ENCODE measurements around the gene TECTA.

DNA sequence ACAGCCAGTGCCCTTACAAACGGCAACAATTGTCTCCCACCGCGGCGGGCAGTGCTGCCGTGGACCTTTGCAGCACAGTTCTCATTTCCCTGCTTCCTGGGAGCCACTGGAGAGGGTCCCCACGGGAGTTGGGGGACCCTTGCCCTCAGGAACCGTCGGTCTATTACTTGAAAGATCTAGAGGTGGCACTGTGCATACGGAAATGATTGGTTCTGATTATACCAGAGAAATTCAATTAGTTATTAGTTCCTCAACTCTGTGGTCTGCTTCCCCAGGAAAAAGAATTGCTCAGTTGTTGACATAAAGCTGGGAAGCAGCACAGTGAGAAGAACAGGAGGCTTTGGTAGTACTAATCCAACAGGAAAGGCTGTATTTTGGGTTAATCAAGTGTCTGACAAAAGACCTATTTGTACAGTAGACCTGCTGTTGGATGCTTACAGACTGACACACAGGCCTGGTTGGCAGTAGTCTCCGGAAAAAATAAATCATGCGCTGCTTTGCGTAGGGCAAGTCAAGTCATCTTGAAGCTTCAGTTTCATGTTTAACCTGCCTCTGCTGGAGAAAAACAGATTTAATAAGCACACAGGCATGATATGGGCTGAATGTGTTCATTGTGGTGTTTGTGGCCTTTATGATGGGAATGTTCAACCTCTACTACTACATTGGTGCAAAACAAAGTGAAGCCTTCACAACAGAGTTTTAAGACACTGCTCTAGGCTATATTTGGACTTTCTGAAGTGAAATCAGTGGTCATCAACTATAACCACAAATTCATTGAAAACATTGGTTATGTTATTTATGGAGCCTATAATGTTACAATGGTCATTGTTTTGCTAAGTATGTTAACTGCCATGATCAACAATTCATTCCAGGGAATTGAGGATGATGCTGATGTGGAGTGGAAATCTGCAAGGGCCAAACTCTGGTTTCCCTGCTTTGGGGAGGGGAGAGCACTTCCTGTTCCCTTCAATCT is 136.9 kb downstream of the TECTA start:
- TF ChIP-seq, protein P1, sequence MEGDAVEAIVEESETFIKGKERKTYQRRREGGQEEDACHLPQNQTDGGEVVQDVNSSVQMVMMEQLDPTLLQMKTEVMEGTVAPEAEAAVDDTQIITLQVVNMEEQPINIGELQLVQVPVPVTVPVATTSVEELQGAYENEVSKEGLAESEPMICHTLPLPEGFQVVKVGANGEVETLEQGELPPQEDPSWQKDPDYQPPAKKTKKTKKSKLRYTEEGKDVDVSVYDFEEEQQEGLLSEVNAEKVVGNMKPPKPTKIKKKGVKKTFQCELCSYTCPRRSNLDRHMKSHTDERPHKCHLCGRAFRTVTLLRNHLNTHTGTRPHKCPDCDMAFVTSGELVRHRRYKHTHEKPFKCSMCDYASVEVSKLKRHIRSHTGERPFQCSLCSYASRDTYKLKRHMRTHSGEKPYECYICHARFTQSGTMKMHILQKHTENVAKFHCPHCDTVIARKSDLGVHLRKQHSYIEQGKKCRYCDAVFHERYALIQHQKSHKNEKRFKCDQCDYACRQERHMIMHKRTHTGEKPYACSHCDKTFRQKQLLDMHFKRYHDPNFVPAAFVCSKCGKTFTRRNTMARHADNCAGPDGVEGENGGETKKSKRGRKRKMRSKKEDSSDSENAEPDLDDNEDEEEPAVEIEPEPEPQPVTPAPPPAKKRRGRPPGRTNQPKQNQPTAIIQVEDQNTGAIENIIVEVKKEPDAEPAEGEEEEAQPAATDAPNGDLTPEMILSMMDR (IDR thresholded peaks at IDR 0.05), result no peak
- TF ChIP-seq POLR2A (IDR thresholded peaks at IDR 0.05), result no peak
- TF ChIP-seq POLR2AphosphoS5 (IDR thresholded peaks at IDR 0.05), result no peak
